SK-N-SH treated with all-trans-retinoic acid at 6 μM for 48 hours (cell line): ENCODE data around the gene XRN2.

Experiments used
- ARNTL ChIP-seq: fragments of 450-650 bp; formaldehyde crosslinking; IDR thresholded peaks from 2 replicates; pipeline ENCODE4 v1.5.0; 2020; ENCODE audit warnings: low read depth, mild to moderate bottlenecking, moderate library complexity, borderline replicate concordance
- ISL1 ChIP-seq: fragments of 250-450 bp; sonication (Bioruptor Pico); IDR thresholded peaks from 2 replicates; pipeline ENCODE4 v2.1.2; 2022; ENCODE audit warnings: mild to moderate bottlenecking, moderate library complexity
- OSR1 ChIP-seq: fragments of 250-450 bp; sonication (Bioruptor Pico); IDR thresholded peaks from 2 replicates; pipeline ENCODE4 v1.8.0; 2022; ENCODE audit warnings: moderate library complexity, mild to moderate bottlenecking, inconsistent platforms
- RARB ChIP-seq: fragments of 250-450 bp; sonication (Bioruptor Pico); IDR thresholded peaks from 2 replicates; pipeline ENCODE4 v1.8.0; 2021; ENCODE audit warnings: mild to moderate bottlenecking, moderate library complexity
- TCF4 ChIP-seq: fragments of 250-450 bp; sonication (Bioruptor Pico); IDR thresholded peaks from 2 replicates; pipeline ENCODE4 v1.8.0; 2021; ENCODE audit warnings: mild to moderate bottlenecking, moderate library complexity, borderline replicate concordance
- ZFP30 ChIP-seq: fragments of 450-650 bp; formaldehyde crosslinking; IDR thresholded peaks from 2 replicates; pipeline ENCODE4 v1.5.0; 2022; ENCODE audit warnings: mild to moderate bottlenecking, moderate library complexity
- ZNF70 ChIP-seq: fragments of 450-650 bp; formaldehyde crosslinking; IDR thresholded peaks from 2 replicates; pipeline ENCODE4 v1.5.0; 2020; ENCODE audit warnings: mild to moderate bottlenecking, moderate library complexity
- ZNF8 ChIP-seq: fragments of 450-650 bp; formaldehyde crosslinking; IDR thresholded peaks from 2 replicates; pipeline ENCODE4 v1.5.0; 2020; ENCODE audit warnings: mild to moderate bottlenecking, moderate library complexity
- TF ChIP-seq, protein P1 (sequence below): fragments of 250-450 bp; sonication (Bioruptor Pico); IDR thresholded peaks from 2 replicates; pipeline ENCODE4 v1.8.0; 2020; ENCODE audit warnings: mild to moderate bottlenecking, moderate library complexity, borderline replicate concordance

- TF ChIP-seq RARB = no peak
- no peak for TF ChIP-seq ZFP30 (CRISPR knock-in tag)
- no peak for TF ChIP-seq ZNF70 (CRISPR knock-in tag)
- no peak for TF ChIP-seq ISL1
- no peak for TF ChIP-seq ZNF8
- TF ChIP-seq TCF4 = no peak
- TF ChIP-seq ARNTL (CRISPR knock-in tag) = no peak
- no peak for TF ChIP-seq OSR1 (CRISPR knock-in tag)
- TF ChIP-seq, protein P1, sequence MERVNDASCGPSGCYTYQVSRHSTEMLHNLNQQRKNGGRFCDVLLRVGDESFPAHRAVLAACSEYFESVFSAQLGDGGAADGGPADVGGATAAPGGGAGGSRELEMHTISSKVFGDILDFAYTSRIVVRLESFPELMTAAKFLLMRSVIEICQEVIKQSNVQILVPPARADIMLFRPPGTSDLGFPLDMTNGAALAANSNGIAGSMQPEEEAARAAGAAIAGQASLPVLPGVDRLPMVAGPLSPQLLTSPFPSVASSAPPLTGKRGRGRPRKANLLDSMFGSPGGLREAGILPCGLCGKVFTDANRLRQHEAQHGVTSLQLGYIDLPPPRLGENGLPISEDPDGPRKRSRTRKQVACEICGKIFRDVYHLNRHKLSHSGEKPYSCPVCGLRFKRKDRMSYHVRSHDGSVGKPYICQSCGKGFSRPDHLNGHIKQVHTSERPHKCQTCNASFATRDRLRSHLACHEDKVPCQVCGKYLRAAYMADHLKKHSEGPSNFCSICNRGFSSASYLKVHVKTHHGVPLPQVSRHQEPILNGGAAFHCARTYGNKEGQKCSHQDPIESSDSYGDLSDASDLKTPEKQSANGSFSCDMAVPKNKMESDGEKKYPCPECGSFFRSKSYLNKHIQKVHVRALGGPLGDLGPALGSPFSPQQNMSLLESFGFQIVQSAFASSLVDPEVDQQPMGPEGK = no peak
Observed at GRCh38 chr20:21353236-21353635, 50.1 kb downstream of the XRN2 start.
